SH-SY5Y (cell line): ENCODE data around the gene RELN.
A peak's percentile ranks its signal among the peaks of the same experiment; 100 is the strongest.

ENCODE experiments used
- GATA2 ChIP-seq: IDR thresholded peaks from 2 replicates; pipeline ENCODE4 v1.6.1; 2011; ENCODE audit warnings: mild to moderate bottlenecking, low read depth, low read length
- GATA3 ChIP-seq: IDR thresholded peaks from 2 replicates; pipeline ENCODE4 v1.6.1; 2011; ENCODE audit warnings: low read depth, mild to moderate bottlenecking, low read length, moderate library complexity

The RELN gene

GRCh38 chr7:103832438-103832837, 157.0 kb downstream of the RELN start:
- TF ChIP-seq GATA3, result no peak
- no peak for TF ChIP-seq GATA2

DNA sequence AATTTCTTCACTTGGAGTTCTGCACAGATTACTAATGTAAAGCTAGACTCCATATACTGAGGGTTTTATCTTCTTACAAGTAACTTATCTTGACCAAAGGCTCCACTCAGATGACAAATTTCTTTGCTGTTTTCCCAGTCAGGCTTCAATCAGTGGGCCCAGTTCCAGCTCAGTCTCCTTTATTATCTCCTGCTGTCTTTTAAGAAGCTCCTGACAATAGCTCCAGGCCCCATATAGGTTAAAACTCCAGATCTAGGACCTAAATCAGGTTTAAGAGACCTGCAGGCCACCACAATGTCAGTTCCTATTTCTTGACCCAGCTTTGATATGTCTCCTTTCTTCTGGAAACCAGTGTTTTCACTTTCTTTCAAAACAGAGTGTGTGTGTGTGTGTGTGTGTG, 165.2 kb downstream of the RELN start:
- TF ChIP-seq GATA3 (no peak), GATA2 (no peak)

DNA sequence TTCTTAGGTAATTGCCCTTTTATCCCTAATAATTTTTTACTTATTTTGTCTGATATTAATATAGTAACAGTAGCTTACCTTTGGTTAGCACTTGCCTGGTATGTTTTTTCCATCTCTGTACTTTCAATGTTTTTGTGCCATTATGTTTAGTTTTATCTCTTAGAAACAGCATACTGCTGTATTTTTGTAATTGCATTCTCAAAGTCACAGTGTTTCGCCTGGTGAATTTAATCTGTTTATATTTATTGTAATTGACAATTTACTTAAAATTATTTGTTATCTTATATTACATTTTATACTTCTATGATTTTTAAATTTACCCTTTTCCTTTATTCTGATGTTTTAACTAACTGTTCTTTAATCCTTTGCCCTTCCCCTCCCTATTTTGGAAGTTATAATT, 166.4 kb downstream of the RELN start:
- TF ChIP-seq GATA3 (no peak), GATA2 (no peak)

DNA sequence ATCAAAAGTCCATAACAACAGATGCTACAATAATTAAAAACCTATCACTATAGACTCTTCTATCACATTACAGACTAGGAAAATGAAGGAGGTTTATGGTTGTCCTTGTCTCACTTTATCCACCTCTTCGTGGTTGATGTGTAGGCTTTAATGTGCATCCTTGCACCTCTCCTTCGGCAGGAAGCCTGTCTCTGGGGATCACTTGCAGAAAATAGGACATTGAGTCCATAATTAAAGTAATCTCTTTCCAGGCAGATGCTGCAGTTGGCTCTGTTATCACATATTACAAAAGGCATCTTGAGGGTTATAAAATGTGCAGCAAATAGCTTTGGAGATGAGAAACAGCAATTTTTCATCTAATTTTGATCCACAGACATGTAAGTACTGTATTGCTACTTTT, 168.4 kb downstream of the RELN start:
- TF ChIP-seq GATA3 (no peak), GATA2 (0 out of 2 replicates have a peak, but pooled peaks have one; percentile 6)

GRCh38 chr7:103813970-103814369, 175.5 kb downstream of the RELN start:
- TF ChIP-seq GATA3, result no peak
- TF ChIP-seq GATA2, result no peak

DNA sequence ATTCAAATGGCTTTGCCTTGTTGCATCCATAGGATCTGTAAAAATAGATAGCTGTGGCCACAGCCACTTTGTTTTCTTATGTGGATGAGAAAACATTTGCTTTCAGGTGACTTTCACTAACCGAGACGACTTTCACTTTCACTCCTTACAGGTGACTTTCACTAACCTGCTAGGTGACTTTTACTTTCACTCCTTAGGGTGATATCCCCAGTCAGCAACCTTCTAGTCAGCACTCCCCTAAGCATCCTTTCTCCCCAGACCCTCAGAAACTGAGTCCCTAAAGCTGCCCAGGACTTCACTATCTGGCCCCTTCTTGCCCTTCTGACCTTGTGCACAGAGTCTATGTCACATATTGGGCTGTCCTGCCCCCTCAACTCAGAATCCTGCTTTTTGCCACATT, 177.5 kb downstream of the RELN start:
- TF ChIP-seq GATA2 (no peak), GATA3 (no peak)

GRCh38 chr7:103811290-103811689, 178.2 kb downstream of the RELN start:
- TF ChIP-seq GATA2 (peak; percentile 23; the same call in 1 of the 2 replicates), GATA3 (no peak)

GRCh38 chr7:103810112-103810744, 179.2 kb downstream of the RELN start:
- peak; percentile 51 for TF ChIP-seq GATA2
- no peak for TF ChIP-seq GATA3

- TF ChIP-seq GATA2 (no peak), GATA3 (no peak)
Observed at GRCh38 chr7:103809229-103809994, 180.0 kb downstream of the RELN start.

DNA sequence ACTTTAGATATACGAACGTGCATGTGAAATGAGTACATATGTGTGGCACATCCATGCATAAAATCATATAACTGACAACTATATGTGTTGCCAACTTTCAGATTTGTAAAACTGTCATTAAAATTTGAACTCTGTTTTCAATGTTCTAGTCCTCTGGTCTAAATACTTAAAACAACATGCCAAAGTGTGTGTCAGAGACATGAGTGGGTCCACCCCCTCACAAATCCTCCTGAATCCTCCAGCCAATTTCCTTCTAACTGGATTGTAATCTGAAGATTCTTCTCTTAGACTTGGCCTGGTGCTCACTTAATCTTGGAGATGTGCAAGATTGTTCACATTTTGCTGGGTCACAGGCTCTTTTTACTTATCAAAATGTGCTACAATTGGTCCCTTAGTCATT, 184.1 kb downstream of the RELN start:
- TF ChIP-seq GATA2 (no peak), GATA3 (no peak)

GRCh38 chr7:103803631-103804030, 185.8 kb downstream of the RELN start:
- TF ChIP-seq GATA3 (no peak), GATA2 (no peak)

GRCh38 chr7:103799298-103799697, 190.2 kb downstream of the RELN start:
- TF ChIP-seq GATA3 (no peak), GATA2 (no peak)

DNA sequence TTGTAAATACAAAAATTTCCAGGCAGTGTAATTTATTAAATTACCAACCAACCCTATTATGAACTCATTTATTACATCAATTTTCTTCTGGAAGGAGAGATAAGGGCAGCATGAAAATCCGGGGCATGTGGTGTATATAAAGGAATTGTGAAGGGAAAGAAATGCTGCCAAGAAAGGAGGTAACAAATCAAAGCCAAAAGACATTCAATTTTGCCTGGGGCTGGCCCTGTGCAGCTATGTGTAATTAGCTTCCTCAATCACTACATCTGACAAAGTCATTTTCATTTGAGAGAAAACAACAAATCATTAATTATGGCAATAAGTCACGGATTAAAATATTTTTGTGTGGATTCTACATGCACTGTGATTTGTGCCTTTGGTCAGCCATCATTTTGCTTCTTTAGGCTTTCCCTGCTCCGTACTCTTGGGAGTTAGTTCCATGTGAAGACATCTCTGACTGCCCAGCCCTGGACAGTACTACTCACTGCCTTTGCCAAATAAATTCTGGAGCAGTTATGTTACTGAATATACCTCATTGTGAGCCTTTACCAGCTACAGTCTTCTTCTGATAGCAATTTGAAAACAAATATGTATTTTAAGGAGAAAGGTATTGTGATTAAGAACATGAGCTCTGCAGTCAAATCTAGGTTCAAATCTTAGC, 191.7 kb downstream of the RELN start:
- TF ChIP-seq GATA3 (no peak), GATA2 (no peak)

- no peak for TF ChIP-seq GATA2
- no peak for TF ChIP-seq GATA3
Observed at GRCh38 chr7:103796327-103796962, 193.0 kb downstream of the RELN start.

GRCh38 chr7:103795787-103796186, 193.7 kb downstream of the RELN start:
- no peak for TF ChIP-seq GATA2
- TF ChIP-seq GATA3, result no peak
